CD4-positive, alpha-beta T cell treated with Interferon gamma for 1 hour (primary cell): ENCODE measurements around the gene TBL1XR1.
"Not testable (repeated sequence)": the region's sequence is repeated elsewhere in the genome, so short reads cannot be mapped to it uniquely, and the experiment has no call there.

Source experiments
- DNase-seq: peaks from one replicate; pipeline ENCODE4 v3.0.0-alpha.2; 2020

Gene TBL1XR1

DNA sequence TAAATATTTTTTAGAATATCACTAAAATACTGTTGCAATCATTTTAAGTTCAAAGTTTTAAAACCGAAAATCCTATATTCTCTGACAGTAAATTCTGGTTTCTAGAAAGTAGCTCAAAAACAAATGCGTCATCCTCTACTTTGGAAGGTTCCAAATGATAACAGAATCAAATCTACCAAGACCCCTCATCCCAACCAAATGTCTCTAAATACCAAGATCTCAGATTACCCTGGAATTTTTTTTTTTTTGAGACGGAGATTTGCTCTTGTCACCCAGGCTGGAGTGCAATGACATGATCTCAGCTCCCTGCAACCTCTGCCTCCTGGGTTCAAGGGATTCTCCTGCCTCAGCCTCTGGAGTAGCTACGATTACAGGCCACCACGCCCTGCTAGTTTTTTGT lies 16.8 kb downstream of the TBL1XR1 start:
- no peak for DNase-seq

DNA sequence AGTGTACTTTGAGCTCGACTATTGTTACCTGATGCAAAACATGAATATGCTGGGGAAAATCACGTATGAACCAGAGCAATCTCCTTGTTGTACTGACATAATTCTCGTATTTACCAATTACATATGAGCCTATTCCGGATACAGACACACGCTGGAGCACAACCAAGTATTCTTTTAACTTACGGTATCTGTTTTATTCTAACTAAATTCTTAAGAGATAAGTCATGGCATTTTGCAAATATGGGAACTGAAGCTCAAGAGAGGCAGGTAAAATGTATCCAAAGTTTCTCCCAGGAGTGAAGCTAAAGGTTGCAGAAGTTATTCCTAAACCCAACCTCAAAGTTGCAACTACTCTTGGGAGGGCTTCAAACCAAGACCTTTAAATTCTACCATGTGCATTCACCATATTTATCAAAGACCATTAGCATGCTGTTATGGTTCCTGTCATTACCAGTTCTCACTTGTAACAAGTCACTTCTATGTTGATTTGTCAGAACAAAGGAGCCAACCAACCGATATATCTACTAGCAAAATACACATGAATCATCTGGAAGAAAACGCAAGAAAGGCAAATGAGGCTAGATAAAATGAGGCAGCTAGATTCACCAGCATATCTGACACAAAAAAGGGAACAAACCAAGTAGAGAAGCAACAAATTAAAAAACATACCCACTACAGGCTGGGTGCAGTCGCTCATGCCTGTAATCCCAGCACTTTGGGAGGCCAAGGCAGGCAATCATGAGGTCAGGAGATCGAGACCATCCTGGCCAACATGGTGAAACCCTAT lies 17.8 kb downstream of the TBL1XR1 start:
- DNase-seq: no peak

DNA sequence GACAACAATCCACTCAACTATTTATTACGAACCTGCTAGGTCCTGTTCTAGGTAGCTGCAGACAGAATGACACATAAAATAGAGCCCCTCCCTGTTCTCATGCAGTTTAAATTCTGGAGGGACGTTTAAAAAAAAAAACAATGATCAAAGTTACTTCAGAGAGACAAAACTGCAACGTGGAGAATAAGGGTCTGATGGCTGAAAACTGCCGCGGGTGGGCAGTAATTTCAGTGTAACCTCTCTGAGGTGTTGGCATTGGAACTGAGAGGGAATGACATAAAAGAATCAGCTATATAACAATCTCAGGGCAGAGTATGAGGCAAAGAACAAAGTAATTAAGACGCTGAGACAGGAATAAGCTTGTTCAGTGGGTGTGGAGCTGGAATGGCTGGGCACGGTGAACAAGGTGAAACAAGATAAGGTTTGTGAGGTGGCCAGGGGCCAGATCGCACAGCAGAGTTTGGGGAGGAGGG lies 19.5 kb downstream of the TBL1XR1 start:
- no peak for DNase-seq

DNA sequence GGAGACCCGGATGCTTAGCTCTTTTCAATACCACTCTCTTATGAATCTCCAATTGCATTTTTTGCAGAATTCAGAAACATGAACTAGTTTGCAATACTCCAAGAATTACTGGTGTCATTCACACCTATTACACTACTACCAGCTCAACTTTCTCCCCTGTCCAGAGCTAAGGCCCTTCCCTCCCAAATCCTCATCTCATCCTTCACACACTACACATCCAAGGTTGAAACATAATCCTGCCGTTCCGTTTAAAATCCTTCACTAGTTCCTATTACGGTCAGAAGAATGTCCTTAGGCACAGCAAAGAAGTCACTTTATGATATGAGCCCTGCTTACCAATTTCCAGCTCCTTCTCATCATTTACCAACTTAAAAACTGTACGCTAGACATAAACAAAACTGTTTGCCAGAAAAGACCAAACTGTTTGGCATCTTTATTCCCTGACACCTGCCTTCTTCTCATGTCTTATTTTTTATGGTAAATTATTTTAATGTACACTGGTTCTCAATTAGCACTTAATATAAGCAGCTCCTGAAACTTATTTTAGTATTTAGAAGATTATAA lies 22.6 kb downstream of the TBL1XR1 start:
- no peak for DNase-seq

DNA sequence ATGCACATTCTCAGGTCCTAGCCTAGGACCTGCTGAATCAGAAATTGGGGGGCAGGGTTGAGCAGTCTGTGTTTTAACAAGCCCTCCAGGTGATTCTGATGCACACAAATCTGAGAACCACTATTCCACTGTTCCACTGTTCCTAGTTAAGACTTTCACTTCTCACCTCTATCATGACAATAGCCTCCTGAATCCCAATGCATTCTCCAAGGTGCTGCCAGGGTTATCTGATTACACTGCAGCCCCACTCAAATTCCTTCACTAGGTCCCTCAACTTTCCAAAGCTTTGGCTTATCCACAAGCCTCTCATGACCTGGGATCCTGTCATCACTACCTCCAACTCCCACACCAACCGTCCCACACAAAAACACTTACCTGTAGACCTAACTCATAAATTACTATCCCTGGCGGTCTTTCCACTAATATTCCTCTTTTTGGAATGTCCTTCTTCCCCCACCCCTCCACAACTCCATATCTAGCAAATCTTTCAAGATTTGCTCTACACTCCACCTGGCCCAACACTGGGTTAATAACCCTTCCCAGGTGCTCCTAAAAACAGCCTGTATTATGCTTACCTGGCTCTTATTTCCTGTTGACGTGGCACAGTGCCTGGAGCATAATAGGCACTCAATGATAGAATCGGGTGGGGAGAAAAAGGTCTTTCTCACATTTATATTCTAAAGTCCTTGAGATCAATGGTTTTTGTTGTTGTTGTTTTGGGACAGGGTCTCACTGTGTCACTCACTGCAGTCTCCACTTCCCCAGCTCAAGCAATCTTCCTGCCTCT lies 27.2 kb downstream of the TBL1XR1 start:
- DNase-seq: no peak

DNA sequence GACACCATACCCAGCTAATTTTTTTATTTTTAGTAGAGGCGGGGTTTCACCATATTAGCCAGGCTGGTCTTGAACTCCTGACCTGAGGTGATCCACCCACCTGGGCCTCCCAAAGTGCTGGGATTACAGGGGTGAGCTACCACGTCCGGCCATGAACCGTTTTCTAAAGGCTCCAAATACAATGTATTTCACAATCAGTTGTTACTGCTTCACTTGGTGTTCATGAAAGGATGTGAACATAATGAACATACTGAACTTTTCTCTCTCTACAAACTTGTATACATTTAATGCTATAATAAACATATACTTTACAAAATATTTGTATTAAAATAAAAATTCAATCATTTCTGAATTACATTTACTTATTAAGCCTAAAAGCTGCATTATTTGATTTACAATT lies 28.9 kb downstream of the TBL1XR1 start:
- DNase-seq: no peak

DNA sequence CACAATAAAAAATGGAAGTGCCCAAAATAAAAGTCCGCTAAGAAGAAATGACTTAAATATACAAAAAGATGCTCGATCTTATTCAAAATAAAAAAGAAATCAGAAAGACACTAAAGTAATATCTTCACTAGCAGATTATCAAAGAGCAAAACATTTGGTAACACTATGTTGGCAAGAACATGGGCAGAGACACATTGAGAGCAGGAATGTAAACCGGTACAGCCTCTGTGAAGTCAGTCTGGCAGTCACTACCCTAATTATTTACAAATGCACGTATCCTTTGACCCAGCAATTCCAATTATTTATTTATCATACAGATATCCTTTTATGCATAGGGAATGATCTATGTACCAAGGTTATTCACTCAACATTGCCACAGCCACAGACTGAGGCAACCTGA lies 34.5 kb downstream of the TBL1XR1 start:
- no peak for DNase-seq

DNA sequence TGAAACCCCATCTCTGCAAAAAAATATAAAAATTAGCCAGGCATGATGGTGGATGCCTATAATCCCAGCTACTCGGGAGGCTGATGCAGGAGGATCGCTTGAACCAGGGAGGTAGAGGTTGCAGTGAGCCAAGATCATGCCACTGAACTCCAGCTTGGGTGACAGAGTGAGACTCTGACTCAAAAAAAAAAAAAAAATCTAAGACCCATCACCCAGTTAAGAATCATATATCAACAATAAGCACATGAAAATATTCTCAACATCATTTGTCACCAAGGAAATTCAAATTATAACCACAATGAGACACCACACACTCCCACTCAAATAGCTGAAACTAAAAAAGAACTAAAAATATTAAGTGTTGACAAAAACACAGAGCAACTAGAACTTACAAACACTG lies 35.7 kb downstream of the TBL1XR1 start:
- not testable (repeated sequence) for DNase-seq

DNA sequence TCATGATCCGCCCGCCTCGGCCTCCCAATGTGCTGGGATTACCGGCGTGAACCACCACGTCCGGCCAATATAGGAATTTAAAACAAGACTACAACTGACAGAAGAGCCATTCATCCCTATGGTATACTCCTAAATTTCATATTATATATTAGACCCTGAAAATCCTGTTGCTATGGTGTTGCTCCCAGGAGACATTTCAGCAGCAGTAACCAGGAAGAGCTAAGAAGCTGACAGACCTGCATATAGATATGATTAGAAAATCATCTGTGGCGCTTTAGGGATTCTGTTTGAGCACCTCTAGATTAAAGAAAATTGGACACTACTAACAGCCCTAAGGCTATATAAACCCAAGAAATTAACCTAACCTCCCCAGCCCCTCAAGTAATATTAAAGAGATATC lies 38.8 kb downstream of the TBL1XR1 start:
- DNase-seq: no peak

DNA sequence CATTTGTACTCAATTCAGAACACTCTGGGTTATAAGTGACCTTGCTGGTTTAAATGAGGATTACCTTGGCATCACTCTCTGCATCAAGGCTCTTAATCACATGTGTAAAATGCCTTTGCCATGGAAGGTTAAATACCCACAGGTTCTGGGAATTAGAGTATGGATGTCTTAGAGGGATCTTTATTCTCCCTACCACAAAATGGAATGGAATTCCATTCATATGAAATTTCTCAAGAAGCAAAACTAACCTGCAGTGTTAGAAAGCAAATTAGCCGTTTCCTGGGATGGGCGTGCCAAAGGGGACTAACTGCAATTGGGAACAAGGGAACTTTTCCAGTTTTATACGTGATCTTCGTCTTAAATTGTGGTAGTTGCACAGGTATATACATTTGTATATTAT lies 39.8 kb downstream of the TBL1XR1 start:
- DNase-seq: no peak

DNA sequence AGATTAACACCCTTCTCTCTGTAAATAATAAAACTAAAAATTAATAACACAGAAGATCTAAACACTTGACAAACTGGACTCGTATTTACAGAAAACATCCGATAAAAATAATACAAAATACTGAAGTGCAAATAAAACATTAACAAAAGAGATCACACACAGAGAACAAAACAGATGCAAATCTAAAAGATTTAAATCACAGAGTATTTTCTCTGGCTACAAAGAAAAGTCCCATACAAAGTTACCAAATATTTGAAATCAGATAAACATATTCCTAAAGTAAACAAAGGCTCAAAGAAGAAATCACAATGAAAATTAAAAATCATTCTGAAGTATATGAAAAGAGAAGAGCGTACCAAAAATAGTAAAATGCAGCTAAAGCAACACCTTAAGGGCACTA lies 42.5 kb downstream of the TBL1XR1 start:
- no peak for DNase-seq

DNA sequence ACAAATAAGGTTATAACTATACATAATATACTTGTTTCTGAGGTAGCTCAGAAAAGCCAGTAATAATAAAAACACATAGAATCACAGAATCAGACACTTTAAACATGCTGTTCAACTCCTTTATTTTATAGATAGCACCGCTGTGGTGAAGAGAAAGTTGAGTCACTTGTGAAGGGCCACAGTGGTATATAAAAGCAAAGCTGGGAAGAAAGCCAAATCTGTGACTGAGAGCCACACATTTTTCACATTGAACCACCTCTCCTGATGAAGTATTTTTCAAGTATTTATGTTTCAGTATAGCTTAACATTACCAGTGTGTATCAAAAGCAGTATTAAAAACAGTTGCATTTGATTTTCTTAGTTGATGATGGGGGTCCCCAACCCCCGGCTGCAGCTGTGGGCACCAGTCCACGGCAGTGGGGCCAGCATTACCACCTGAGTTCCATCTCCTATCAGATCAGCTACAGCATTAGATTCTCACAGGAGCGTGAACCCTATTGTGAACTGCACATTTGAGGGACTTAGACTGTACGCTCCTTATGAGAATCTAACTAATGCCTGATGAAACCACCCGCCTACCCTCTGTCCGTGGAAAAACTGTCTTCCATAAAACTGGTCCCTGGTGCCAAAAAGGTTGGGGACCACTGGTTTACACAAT lies 46.2 kb downstream of the TBL1XR1 start:
- DNase-seq: no peak

DNA sequence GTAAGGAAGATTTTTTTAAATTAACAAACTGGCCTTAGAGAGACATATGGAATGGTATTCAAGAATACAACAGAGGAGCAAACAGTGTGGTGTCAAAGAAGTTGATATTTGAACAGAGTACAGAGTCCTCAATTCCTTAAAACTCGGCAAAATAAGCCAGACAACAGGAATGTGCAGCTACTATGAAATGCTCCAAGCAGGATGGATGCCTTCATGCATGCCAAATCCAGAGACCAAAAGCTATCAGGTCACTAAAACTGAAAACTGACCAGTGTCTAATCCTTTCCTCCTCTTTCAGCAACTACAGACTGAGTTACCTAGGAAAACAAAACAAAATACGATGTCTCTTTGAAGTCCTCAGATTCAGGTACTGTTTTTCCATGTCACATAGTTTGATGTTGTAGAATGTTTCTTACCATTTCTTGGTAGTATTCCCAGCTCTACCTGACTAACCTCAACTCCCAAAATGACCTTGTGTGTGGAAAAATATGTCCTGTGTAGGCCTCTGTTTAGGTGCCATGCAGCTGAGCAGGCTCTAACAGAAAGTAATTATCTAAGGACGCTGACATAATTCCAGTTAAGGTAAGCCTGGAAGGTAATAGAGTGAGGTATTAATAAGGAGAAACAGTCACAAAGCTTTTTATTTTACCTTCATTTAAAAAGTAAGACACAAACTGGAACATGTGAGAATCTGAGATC lies 46.9 kb downstream of the TBL1XR1 start:
- no peak for DNase-seq

DNA sequence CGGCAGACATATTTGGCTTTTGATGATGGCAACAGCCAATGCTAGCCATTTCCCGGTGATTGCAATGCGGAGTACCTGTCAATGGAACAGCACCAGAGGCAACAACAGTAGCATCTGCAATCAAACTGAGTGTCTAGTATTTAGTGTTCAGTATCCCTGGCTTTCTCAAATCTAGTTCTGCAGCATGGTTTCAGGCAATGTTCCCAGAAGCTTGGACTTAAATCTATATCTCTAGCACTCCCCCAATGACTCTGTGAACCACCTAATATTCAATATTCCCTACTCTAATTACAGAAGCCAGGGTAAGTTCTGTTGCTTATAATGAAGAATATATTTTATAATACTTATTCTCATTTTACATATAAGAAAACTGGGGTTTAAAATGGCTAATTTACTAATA lies 48.2 kb downstream of the TBL1XR1 start:
- no peak for DNase-seq

DNA sequence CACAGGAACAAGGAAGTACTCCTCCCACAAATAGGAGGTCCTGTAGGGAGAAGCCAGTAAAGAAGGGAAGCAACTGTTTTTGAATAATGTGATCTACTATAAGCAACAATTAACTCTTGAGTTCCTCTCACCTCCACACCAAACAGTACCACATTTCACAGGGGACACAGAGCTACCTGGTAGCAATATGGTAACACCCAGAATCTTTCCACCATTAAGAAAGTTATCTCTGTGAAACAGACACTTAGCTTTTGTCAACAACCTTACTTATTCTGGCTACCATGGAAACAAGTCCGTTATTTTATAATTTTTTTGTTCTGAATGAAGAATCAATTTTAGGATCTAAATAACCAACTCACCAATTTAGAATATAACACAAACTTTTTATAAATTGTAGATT lies 49.5 kb downstream of the TBL1XR1 start:
- DNase-seq: no peak

DNA sequence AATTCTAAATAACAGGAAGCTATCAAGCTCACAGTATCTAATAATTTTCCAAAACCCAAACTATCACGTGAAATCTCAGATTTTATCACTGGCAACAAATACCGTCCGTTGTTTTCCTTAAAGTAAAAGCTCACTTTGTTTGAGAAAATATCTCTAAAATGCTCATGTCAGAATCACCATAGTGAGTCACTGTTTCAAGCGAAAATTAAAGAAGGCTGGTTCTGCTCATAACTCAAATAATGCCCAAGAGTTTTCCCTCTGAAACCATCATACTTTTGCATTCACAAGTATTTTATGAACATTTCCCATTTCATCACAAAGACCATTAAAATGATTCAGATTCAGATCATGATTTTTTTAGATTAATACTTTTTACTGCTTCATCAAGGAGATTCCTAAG lies 50.6 kb downstream of the TBL1XR1 start:
- no peak for DNase-seq

DNA sequence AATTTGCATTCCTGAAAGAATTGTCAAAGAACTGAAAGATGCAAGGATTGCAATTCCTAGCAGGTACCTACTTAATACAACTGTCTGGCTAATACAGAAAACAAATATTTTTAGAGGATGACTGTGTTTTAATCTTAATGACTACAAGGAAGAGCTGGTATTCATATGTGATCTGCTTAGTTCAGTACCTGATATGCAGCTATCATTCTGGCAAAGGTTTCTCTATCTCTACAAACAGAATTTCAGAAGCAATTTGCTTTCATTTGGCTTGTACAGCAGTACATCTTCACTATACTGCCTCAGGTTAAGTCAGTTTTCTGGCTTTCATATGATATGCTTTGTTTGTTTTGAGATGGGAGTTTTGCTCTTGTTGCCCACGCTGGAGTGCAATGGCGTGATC lies 51.3 kb downstream of the TBL1XR1 start:
- no peak for DNase-seq

DNA sequence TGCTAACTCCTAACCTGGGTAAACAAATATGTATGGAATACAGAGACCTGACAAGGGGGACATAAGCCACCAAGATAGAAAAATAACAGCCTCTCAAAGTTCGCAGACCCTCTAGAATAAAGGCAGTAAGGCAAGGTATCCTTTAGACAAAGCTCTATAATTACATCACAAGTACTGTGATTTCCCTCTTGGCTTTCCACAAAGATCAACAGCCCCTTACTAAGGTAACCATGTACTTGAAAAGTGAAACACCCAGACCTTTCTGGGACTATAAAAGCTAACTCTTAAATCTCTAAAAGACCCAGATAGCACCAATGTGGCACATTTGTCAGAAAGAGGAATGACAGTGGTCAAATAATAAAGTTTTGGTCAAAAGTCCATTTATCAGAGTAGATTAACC lies 51.9 kb downstream of the TBL1XR1 start:
- DNase-seq: no peak

DNA sequence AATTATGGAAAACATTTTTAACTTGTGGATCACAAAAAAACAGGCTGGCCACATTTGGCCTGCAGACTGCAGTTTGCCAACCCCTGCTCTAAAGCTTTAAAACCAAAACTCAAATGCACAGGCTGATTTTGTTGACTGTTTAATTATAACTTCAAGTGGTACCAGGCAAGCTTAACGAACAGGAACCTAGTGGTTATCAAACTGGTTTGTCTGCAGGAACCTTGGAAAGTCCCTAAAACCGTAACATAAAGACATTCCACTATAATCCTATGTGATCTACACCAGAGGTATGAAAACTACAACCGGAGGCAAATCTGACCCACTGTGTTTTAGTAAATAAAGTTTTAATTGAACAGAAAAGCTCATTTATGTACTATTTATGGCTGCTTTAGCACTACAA lies 52.4 kb downstream of the TBL1XR1 start:
- DNase-seq: no peak

DNA sequence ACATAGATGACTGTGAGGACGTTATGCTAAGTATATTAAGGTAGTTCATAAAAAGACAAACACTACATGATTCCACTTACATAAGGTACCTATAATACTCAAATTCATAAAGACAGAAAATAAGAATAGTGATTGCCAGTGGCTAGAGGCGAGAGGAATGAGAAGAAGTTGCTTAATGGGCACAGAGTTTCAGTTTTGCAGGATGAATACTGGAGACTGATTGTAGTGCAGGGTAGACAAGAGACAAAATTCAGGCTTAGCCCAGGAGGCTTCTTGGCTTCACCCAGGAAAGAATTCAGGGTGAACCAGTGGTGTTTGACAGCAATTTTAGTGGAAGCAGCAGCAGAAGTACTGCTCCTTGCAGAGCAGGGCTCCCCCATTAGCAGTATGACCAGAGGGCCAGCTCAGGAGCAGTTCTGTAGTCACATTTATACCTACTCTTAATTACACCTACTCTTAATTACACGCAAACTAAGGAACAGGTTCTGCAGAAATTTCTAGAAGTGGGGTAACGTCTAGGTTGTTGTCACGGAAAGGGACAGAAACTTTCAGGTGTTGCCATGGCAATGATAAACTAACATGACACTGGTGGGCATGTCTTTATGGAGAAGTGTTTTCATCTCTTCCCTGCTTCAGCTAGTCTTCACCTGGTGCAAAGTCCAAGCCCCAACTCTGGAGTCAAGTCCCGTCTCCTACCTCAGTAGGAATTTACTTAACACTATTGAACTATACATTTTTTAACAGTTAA lies 55.2 kb downstream of the TBL1XR1 start:
- no peak for DNase-seq

DNA sequence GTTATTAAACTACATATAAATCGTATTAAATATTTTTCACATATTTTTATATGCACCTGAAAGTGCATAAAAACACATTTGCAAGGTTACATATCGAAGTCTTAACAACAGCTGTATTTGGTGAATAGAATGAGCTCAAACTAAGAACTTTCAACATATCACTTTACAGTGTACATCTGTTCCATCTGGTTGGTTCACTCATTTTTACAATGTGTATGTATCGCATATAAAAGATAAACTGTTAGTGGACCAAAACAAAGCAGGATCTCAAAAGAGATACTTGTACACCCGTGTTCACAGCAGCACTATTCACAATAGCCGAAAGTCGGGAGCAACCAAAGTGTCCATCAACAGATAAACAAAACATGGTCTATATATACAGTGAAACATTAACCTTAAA lies 55.8 kb downstream of the TBL1XR1 start:
- DNase-seq: no peak

DNA sequence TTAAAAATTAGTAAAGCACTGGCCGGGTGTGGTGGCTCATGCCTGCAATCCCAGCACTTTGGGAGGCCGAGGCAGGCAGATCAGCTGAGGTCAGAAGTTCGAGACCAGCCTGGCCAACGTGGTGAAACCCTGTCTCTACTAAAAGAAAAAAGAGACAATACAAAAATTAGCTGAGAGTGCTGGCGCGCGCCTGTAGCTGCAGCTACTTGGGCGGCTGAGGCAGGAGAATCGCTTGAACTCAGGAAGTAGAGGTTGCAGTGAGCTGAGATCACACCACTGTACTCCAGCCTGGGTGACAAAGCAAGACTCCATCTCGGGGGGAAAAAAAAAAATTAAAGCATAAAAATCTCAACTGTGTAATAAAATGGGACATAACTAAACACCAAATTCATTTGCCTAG lies 58.1 kb downstream of the TBL1XR1 start:
- peak; percentile 30 for DNase-seq
